ENCODE measurements around the gene ITGA8.

DNA sequence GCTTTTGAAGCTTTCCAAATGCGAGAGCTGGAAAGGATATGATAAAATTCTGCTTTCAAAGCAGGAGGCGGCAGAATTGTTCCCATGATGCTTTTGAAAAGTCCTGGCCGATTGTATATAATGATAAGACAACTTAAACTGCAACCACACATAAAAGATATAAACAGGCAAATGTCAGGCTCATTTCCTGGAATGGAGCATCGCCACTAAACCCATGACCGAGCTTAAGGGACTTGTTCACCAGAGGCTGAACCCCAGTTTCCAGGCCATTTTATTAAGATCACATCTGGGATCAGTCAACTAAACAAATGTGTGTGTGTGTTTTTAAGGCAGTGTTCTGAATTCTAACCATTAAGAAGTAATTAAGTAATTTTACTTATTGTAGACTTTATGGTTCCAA is 131.6 kb downstream of the ITGA8 start:
- TF ChIP-seq, protein P1, sequence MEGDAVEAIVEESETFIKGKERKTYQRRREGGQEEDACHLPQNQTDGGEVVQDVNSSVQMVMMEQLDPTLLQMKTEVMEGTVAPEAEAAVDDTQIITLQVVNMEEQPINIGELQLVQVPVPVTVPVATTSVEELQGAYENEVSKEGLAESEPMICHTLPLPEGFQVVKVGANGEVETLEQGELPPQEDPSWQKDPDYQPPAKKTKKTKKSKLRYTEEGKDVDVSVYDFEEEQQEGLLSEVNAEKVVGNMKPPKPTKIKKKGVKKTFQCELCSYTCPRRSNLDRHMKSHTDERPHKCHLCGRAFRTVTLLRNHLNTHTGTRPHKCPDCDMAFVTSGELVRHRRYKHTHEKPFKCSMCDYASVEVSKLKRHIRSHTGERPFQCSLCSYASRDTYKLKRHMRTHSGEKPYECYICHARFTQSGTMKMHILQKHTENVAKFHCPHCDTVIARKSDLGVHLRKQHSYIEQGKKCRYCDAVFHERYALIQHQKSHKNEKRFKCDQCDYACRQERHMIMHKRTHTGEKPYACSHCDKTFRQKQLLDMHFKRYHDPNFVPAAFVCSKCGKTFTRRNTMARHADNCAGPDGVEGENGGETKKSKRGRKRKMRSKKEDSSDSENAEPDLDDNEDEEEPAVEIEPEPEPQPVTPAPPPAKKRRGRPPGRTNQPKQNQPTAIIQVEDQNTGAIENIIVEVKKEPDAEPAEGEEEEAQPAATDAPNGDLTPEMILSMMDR (IDR thresholded peaks at IDR 0.05; ENCODE audit: low read depth, low read length): no peak
- TF ChIP-seq EZH2phosphoT487 (IDR thresholded peaks at IDR 0.05; ENCODE audit: low read depth): no peak
